Esophagus squamous epithelium (tissue), 4 donors: ENCODE measurements around the gene CRTAC1.

Experiments used
- CTCF ChIP-seq, 6 experiments: fragments of 450-650 bp in 4 of 6; fragments of 200-600 bp in 2 of 6; sonication (generic) in 2 of 6; IDR thresholded peaks; one replicate each; pipeline ENCODE4 v1.5.1; 2016 to 2019; ENCODE audit warnings: antibody characterized with exemption in 6 of 6, mild to moderate bottlenecking in 4 of 6, moderate library complexity in 4 of 6
- POLR2A ChIP-seq, 4 donors: fragments of 450-650 bp; IDR thresholded peaks; one replicate each; pipeline ENCODE4 v1.6.1; 2017; ENCODE audit warnings: antibody characterized with exemption in 4 of 4, mild to moderate bottlenecking in 4 of 4, moderate library complexity in 3 of 4

GRCh38 chr10:97919012-97919411, 111.4 kb downstream of the CRTAC1 start:
- TF ChIP-seq POLR2A (IDR thresholded peaks at IDR 0.05) (no peak), CTCF (IDR thresholded peaks at IDR 0.05) (no peak)
